GM19463 (cell line): ENCODE data around the gene HOXB1.

ENCODE experiments used
- ATAC-seq: cut with Tn5 transposase; IDR thresholded peaks from one replicate; pipeline ENCODE4 v1.9.1; 2021; ENCODE audit warnings: mild to moderate bottlenecking, moderate library complexity; ENCODE audit not compliant: unreplicated experiment

Gene HOXB1

DNA sequence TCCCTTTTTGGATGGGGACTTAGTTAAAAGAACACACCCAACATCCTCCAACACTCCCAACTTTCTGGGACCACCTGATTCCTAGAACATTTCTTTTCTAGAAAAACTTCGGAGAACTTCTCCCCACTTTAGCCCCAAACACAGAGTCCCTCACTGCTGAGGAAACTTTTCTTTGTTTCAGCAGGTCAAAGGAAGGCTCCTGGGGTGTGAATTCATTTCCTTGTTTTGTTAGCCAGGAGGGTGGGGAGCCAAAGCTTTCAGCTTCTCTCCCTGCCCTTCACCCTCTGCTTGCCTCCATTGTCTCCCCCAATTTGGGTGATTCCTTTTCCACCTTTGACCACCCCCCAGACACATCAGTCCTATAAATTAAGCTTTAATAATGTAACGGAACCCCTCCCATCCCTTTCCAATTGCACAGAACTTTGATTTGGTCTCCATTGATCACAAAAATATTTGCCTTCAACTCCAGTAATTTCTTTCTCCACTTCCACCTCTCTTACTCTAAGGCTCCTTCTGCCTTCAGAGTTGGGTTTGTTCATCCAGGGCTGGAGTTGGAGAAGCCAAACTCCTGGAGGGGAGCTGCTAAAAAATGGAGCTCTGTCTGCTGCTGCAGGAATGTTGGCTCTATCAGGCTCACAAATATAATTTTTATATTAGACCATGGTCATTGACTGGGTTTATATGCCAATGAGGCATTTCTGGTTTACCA, 37.0 kb upstream of the HOXB1 start:
- ATAC-seq, result no peak

DNA sequence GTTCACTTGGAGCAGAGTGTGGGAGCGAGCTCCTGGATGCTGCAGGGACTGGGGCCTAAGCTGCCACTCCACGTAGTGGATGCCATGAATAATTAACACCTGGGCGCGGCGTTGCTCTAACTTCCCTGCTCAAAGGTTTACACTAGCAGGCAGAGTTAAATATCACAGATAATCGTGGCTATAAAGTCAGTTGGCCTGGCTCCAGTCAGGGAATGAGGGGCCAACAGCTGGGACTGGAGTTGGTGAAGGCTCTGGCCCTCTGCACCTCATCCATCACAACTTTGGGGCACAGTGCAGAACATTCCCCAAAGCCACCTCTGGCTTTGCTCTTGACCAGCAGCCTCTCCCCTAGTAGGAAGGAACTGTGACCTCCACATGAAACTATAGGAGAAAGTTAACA, 36.4 kb upstream of the HOXB1 start:
- no peak for ATAC-seq

DNA sequence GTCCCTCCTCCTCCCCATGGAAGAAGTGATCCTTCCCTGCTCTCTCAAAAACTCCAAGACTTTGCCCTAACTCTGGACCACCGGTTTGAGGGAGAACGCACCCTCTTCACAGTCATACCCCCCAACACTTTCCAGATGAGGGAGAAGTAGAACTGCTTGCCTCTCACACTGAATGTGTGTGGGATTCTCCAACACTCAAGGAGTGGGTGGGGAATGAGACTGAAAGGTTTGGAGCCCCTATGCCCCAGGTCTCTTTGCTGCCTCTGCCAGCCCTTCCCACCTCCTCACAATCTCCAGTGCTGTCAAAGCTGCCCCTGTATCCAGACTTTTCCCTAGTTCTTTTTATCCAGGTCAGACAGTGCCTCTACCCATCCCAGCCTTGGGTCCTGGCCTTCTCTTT, 35.9 kb upstream of the HOXB1 start:
- ATAC-seq, result no peak

DNA sequence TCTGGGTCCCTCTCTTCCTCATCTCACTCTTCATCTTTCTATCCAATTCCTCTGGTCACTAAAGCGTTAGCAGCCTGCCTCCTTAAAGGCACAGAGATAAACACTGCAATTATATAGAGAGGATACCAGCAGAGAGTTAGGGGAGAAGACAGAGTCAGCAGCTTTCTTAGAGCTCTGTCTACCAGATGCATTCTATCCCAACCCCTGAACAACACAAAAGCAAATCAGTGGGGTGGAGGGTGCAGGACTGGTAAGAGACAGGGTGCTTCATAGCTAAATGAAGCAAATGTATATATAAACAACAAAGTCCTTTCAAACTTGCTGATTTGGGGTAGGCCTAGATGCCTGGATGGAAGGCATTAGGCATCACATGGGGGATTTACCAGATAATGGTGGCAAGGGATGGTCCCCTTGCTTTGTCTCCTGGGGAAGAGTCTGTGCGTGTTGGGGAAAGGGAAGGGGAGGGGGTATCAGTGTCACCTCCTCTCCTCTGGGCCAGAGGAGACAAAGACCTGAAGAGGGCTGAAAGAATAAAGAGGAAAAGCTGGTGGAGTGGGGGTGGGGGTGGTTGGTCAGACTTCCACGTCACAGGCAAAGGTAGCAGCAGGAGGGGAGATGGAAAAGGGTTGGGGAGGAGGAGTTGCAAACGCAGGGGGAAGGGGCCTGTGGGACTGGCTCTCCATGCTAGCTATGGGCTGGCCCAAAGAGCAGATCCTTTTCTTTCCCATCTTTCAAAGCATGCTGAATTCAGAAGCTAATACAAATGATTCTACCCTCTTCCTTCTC, 35.3 kb upstream of the HOXB1 start:
- ATAC-seq, result no peak

DNA sequence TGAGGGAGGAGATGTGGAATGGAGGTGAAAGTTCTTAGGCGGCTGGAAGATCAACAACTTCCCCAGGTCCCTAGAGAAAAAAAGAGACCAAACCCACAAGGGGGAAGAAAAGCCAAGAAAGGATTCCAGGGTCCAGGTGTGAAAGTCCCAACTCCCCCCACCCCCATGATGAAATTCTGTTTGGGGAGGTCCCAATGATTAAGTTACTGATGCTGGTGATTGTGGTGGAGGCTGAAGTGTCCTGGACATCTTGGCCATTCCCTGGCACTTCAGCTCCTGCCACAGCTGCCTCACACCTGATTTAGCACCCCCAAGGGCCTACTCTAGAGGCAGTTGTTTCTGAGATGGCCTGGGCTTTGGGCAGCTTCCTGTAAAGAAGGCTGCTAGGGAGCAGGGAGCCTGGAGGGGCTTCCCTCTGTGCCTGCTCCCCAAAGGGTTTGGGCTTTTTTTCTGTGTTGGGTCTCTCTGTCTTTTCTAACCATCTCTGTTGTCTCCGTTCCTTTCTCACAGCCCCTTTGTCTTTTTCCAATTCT, 34.3 kb upstream of the HOXB1 start:
- no peak for ATAC-seq

DNA sequence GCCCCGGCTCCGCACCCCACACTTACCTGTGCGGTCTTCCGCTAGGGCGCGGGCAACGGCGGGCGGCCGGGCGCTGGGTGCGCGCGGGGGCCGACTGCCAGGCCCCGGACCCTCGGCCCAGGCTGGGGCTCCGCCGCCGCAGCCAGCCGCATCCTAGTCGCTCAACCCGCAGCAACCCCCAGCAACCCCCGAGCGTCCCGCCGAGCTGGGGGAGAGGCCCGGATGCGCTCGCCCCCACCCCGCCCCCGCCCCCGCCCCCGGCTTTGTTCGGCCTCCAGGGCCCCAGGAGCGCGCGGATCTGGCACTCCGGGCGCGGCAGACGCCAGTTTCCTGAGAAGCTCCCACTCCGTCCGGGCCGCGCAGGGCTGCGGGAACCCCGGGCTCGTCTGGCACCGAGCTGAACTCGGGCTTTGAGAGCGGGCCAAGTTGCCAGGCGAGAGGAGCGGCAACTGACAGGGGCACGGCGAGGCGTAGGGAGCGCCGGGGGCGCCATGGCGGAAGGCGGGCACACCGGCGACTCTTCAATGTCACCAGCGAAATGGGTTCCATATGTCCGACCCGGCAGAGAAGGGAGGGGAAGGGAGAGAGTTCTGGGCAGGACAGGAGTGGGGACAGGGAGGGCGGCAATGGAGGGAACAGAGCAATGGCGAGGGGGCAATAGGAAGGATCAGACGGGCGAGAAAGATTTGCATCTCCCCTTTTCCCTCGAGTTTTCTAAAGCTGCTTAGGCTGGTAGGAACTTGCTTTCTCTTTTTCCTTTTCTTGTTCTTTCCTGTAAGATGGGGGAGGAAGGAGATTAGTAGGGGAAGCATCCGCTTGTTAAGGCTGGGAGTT, 33.6 kb upstream of the HOXB1 start:
- ATAC-seq, result no peak

DNA sequence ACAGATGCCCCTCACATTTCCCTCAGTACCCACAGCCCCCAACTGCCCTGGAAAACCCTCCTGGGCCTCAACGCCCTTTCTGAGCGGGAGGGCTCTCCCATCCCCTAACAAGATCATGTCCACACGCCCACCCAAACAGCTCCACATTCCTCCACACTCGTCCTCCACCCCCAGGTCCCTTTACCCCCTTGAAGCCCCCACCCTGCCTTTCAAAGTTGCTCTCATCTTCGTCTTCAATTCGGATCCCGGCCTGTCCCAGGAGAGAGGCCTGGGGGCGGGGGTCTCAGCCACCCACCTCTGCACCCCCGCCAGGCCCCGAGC, 33.0 kb upstream of the HOXB1 start:
- ATAC-seq, result no peak

DNA sequence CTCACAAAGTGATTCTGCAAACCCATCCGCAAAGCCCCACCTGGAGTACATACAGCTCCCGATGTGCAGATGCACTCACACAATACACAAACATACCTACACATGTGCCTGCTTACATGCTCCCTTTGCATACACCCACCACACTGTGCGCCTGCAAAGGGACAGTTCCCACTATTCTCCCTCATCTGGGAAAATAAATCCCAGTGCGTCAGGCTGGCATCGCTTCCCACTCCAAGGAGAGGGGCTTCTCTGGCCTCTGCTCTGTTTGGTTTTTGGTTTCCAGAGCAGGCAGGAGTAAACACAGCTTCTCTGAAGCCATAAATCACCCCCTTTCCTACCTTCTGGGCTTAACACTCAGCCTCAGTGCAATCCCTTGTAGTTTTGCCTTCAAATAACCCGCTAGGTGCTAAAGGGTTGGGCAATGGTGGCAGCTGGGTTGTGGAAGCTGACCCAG, 32.6 kb upstream of the HOXB1 start:
- no peak for ATAC-seq

DNA sequence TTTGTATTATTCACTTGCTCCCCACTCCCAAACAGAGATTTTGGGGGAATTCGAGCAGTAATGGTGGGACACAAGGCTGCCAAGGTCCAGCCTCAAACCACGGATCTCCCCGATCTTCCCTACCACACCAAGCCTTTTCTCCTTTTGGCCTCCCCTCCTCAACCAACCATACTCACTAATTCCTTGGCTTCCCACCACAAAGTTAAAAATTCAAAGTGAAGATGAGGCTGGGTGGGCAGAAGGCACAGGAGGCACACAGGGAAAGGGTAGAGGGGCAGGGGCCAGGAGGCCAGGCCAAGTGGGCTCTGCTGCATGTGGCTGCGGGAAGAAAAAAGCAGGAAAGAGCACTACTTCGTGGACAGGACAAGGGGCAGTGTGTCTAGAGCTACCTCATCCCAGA, 32.1 kb upstream of the HOXB1 start:
- ATAC-seq, result no peak

DNA sequence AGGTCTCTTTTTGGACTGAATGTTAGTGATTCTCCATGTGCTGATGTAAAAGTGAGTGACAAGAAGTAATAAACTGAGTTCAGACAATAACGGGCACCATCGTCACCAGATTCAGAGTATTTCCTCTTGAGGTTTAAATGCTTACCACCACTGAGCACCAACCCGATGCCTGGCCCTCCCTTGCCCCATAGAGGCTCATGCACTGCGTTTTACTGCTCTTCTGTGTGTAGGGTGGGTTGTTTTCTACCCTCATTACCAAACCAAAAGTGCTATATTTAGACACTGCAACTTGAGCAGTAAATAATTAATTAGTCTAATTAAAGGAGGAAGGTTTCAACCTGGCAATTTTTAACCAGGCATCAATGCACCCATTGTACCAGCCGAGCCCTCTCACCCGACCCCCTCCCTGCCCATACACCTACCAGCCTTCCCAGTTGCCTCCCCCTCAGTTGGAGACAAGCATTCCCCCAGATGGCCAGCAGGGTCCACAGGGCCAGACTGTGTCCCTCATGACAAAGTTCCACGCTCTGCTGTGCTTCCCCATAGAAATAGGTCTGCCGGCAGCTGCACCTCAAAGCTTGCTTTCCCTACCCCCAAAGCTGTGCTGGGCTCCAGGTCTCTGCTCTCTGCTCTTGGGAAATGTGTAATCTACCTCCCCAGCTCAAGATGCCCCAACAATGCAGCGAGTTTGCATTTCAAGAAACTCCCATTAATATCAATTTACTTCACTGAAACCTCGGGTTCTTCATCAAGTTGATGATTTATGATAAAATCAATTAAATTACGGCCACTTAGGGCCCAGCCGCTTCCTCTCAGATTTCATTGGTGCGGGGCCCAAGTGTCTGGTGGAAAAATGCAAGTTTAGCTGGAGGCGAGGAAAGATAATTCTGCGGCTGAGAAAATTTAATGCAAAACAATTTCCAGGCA, 31.3 kb upstream of the HOXB1 start:
- ATAC-seq, result peak; percentile 84

DNA sequence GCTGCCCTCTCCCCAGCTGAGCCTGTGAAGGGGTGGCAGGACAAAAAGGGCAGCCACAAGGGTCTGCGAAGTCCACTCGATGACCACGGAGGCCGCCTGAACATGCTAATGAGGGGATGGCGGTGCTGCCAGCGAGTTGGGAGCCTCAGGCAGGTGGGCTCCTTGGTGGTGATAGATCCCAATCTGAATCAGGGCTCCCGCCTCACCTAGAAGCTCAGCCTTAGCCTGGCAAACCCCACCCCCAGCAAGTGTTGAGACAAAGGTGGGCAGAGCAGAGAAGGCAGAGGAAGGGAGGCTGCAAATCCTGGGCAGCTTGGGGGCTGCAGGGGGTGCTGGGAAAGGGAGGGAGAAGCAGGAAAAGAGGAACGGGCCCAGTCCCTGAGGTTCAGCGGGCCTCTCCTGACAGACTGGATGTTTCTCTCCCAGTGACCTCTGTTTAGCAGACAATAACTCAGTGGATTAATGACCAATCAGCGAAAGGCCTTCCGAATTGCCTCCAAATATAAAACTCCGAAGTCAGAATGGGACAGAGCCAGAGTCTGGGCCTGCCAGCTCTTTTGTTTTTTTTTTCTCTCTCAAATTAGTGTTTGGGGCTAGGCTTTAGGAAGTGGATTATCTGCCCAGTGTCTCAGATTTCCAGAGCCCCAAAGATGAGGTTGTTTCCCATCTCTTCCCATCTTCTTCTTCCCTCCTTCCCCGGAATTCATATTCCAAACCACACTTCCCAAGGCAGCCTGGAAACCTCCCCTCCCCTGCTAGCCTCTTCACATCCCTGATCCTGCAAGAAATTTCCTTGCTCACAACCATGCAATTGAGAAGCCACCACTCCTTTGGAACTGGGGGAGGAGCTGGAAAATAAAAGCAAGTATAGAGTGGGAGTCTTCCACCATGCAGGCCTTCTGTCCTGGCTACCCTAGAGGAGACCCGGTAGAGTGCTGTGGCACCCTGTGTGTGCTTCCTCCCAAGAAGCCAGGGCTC, 29.3 kb upstream of the HOXB1 start:
- no peak for ATAC-seq

DNA sequence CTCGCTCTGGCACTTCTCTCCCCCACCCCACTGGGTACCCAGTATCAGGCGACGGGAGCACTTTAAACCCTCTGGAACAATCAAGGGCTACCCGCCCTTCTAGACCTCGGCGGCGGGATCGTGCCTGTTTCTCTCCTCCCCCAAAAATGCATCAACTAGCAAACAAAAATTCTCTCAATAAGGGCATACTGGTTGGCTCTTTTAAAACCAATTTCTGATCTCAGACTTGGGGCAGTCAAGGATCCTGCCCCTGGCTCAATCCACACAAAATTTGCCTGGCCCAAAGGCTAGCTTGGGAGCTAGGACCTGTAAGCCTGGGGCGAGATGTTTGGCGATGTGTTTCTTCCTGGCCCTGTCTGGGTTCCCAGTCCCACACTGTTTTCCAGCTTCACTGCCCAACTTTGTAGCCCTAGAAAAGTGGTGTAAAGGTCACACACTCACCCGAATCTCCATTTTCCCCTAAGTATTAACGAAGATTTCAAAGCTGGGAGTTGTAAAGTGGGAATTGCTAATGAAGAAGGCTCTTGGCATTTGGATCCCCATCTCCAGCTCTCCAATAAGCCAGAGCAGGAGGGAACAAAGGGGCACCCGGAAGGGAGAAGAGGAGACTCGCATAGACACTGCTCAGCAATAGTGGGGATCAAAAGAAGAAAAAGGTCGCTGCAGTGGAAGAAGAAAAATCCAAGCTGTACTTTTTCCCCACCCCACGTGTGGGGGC, 28.5 kb upstream of the HOXB1 start:
- no peak for ATAC-seq

DNA sequence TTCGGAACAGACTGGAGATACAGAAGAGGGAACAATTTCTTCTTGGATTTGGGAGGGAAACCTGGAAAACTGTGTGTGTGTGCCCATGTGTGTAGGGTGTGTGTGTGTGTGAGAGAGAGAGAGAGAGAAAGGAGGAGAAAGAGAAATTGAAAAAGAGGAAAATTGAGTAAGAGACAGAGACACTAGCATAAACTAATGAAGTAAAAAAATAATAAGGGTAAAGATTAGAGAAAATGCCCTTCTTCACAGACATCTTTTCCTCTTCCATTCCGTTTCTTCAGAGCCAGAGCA, 28.0 kb upstream of the HOXB1 start:
- no peak for ATAC-seq

DNA sequence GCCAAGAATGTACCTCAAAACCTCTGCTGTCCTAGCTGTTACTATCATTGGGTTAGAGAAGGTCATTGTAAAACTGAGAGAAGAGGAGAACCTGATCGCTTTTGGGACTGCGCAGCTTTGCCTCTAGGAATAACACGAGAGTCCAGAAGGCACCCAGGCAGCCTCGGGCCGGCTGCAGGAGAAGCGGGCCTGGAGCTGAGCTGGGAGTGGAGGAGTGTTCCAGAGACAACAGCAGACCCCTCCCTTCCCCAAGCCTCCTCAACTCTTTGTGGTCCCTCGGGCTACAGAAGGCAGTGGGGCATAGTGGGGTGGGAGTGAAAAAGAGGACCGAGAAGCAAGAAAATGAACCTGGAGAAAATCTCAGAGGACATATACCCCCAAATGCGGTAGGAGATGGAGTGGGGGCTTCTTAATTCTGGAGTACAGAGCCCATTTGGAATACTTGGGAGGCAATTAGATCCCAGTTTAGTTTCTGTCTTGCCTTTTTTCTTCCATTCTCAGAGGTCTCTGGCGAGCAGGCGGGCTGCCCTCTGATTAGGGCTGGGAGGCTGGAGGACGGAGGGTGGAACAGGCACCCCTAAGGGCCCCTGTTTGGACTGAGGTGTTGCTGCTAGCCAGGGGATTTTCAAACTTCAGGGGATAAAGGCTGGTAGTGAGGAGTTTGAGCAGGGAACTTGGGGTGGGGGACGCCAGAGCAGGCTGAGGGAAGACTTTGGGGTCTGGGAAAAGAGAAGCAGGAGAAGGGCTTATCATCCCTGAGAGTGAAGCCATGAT, 27.4 kb upstream of the HOXB1 start:
- ATAC-seq, result no peak

DNA sequence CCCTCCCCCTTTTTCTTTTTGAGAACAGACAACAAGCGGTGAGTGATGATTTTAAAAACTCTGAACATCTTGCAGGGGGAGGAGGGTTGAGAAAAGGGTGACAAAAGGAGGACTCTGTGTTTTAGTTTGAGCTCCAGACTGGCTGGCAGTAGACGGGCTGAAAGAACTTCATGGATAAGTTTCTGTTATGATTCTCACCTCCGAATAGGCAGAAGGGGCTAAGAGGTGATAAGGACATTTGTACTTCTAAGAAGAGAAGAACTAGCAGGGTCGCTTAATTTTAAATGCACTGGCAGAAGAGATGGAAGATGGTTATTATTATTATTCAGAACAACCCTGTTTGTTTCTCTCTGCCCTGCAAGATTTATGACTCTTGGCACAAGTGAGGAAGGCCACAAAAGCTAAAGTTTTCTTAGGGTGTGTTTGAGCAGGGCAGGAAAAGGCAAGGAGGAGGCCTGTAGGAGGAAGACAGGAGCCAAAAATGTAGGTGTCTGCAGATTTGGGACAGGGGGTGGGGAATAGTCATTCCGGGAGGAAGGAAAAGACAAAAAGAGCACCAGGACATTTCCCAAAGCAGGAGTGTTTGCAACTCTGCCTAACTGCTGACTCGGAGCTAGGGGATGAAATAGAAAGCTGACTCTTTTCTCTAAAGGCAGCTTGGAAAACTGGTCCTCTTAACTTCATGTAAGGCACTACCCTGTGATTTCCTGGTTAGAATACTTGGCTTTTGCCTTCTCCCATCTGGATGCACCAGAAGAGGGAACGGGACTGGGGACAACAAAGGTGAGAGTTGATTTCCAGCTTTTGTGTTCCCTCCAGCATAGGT, 26.0 kb upstream of the HOXB1 start:
- ATAC-seq, result no peak

DNA sequence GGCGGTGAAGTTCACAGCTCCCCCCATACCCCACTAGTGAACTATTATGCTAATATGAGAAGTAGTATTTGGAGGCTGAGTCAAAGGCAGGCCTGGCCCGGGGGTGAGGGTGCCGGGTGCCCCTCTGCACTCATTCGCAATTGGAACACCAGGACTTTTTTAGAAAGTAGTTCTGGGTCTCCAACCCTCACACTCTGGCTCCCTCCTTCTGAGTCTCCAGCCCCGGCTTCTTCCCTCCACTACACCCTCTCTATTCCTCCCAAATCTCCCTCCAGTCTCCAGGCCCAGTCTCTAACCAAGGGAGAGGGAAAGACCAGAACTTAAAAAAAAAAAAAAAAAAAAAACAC, 25.4 kb upstream of the HOXB1 start:
- no peak for ATAC-seq
